ENCODE results near the gene KHNYN.

The KHNYN gene

GRCh38 chr14:24422694-24423601 is 6.8 kb upstream of the KHNYN start:
- CTCF ChIA-PET: interaction anchor here (1.3 to 17.5 kb wide), 3 partner anchors 9 to 90 kb away, joined by 4 to 557 read pairs (median 6); partner anchors contain the start of genes ADCY4 and RIPK3
- Mint-ChIP-seq H3K27me3 (peaks cover 25% of the 10 kb centered on the region), H3K27ac (no peak overlapping the region), H3K4me3 (no peak overlapping the region), H3K4me1 (peaks cover 36% of the 10 kb centered on the region), H3K9me3 (peaks cover 1% of the 10 kb centered on the region), H3K36me3 (peaks cover 3% of the 10 kb centered on the region)
- no peak for DNase-seq

GRCh38 chr14:24425704-24426103 is 4.0 kb upstream of the KHNYN start:
- Mint-ChIP-seq H3K9me3 (peaks cover 1% of the 10 kb centered on the region), H3K36me3 (peaks cover 3% of the 10 kb centered on the region), H3K27ac (peak overlapping the region; percentile 70), H3K27me3 (peaks cover 4% of the 10 kb centered on the region), H3K4me1 (peaks cover 51% of the 10 kb centered on the region), H3K4me3 (no peak overlapping the region)
- no peak for DNase-seq
- CTCF ChIA-PET: interaction anchor here (1.4 to 17.5 kb wide), 3 partner anchors 11 to 93 kb away, joined by 5 to 557 read pairs (median 7); partner anchors contain the start of genes ADCY4 and RIPK3

GRCh38 chr14:24426150-24426911 is 3.4 kb upstream of the KHNYN start:
- H3K4me1 Mint-ChIP-seq: peaks cover 57% of the 10 kb centered on the region
- H3K4me3 Mint-ChIP-seq: no peak overlapping the region
- DNase-seq: no peak
- CTCF ChIA-PET: interaction anchor here (0.7 to 17.5 kb wide), 3 partner anchors 10 to 94 kb away, joined by 3 to 557 read pairs (median 5); partner anchors contain the start of genes ADCY4 and RIPK3
- H3K9me3 Mint-ChIP-seq: peaks cover 1% of the 10 kb centered on the region
- peak overlapping the region; percentile 9 for H3K27ac Mint-ChIP-seq
- peaks cover 4% of the 10 kb centered on the region for H3K36me3 Mint-ChIP-seq
- peaks cover 4% of the 10 kb centered on the region for H3K27me3 Mint-ChIP-seq

- Mint-ChIP-seq H3K27ac (peak overlapping the region; percentile 38), H3K4me3 (no peak overlapping the region)
These were observed 2.7 kb upstream of the KHNYN start for GRCh38 chr14:24426912-24427536.

GRCh38 chr14:24427537-24428508 is 1.9 kb upstream of the KHNYN start:
- CTCF ChIA-PET: interaction anchor here (0.6 to 17.5 kb wide), 4 partner anchors 9 to 95 kb away, joined by 3 to 557 read pairs (median 3); partner anchors contain the start of genes ADCY4 and RIPK3
- DNase-seq: no peak
- H3K27ac Mint-ChIP-seq: peak overlapping the region; percentile 82
- H3K9me3 Mint-ChIP-seq: peaks cover 1% of the 10 kb centered on the region
- peaks cover 66% of the 10 kb centered on the region for H3K4me1 Mint-ChIP-seq
- H3K36me3 Mint-ChIP-seq: peaks cover 11% of the 10 kb centered on the region
- H3K4me3 Mint-ChIP-seq: no peak overlapping the region
- no peaks in the 10 kb centered on the region for H3K27me3 Mint-ChIP-seq

More at GRCh38 chr14:24426912-24427536, 2.7 kb upstream of the KHNYN start:
- CTCF ChIA-PET: interaction anchor here (0.7 to 17.5 kb wide), 2 partner anchors 10 to 94 kb away, joined by 3 to 557 read pairs; partner anchors contain the start of genes ADCY4 and RIPK3
- Mint-ChIP-seq H3K9me3 (peaks cover 1% of the 10 kb centered on the region), H3K36me3 (peaks cover 9% of the 10 kb centered on the region), H3K27me3 (no peaks in the 10 kb centered on the region), H3K4me1 (peaks cover 64% of the 10 kb centered on the region)
- DNase-seq: peak; percentile 46

GRCh38 chr14:24428628-24429394 is 943 bp upstream of the KHNYN start:
- peaks cover 72% of the 10 kb centered on the region for H3K4me1 Mint-ChIP-seq
- peaks cover 1% of the 10 kb centered on the region for H3K9me3 Mint-ChIP-seq
- peak overlapping the region; percentile 77 for H3K4me3 Mint-ChIP-seq
- no peaks in the 10 kb centered on the region for H3K27me3 Mint-ChIP-seq
- peak overlapping the region; percentile 93 for H3K27ac Mint-ChIP-seq
- peaks cover 20% of the 10 kb centered on the region for H3K36me3 Mint-ChIP-seq
- CTCF ChIA-PET: interaction anchor here (1.0 to 17.5 kb wide), 2 partner anchors 8 to 96 kb away, joined by 3 to 557 read pairs; partner anchors contain the start of genes ADCY4 and RIPK3
- DNase-seq: no peak

GRCh38 chr14:24430143-24430681 is 458 bp downstream of the KHNYN start:
- peak; percentile 72 for DNase-seq
- H3K27ac Mint-ChIP-seq: peak overlapping the region; percentile 96
- CTCF ChIA-PET: interaction anchor here (0.5 to 17.5 kb wide), 17 partner anchors 11 to 399 kb away, joined by 3 to 557 read pairs (median 12); partner anchors contain the start of genes ADCY4, CIDEB, DHRS1 and LTB4R
- no peaks in the 10 kb centered on the region for H3K27me3 Mint-ChIP-seq
- peak overlapping the region; percentile 92 for H3K4me3 Mint-ChIP-seq
- peaks cover 65% of the 10 kb centered on the region for H3K4me1 Mint-ChIP-seq
- H3K36me3 Mint-ChIP-seq: peaks cover 30% of the 10 kb centered on the region
- H3K9me3 Mint-ChIP-seq: no peaks in the 10 kb centered on the region

GRCh38 chr14:24430682-24431568 is 1.2 kb downstream of the KHNYN start:
- DNase-seq: peak; percentile 72
- peaks cover 35% of the 10 kb centered on the region for H3K36me3 Mint-ChIP-seq
- CTCF ChIA-PET: interaction anchor here (0.5 to 17.5 kb wide), 43 partner anchors 7 to 400 kb away, joined by 3 to 557 read pairs (median 5); partner anchors contain the start of genes ADCY4, CHMP4A, CIDEB and DHRS1
- H3K9me3 Mint-ChIP-seq: no peaks in the 10 kb centered on the region
- H3K27me3 Mint-ChIP-seq: no peaks in the 10 kb centered on the region
- peak overlapping the region; percentile 96 for H3K27ac Mint-ChIP-seq
- H3K4me3 Mint-ChIP-seq: peak overlapping the region; percentile 92
- peaks cover 65% of the 10 kb centered on the region for H3K4me1 Mint-ChIP-seq

- Mint-ChIP-seq H3K4me1 (peaks cover 65% of the 10 kb centered on the region), H3K27me3 (no peaks in the 10 kb centered on the region), H3K36me3 (peaks cover 38% of the 10 kb centered on the region), H3K4me3 (peak overlapping the region; percentile 92), H3K27ac (peak overlapping the region; percentile 96), H3K9me3 (no peaks in the 10 kb centered on the region)
- peak; percentile 95 for DNase-seq
- CTCF ChIA-PET: interaction anchor here (0.6 to 17.5 kb wide), 42 partner anchors 8 to 322 kb away, joined by 3 to 557 read pairs (median 4); partner anchors contain the start of genes ADCY4, CHMP4A, CIDEB and DHRS1
These were observed 2.0 kb downstream of the KHNYN start for GRCh38 chr14:24431569-24432258.

- Mint-ChIP-seq H3K27ac (no peak overlapping the region), H3K4me1 (peaks cover 65% of the 10 kb centered on the region)
These were observed 2.7 kb downstream of the KHNYN start for GRCh38 chr14:24432259-24433131.

More at GRCh38 chr14:24432259-24433131, 2.7 kb downstream of the KHNYN start:
- CTCF ChIA-PET: interaction anchor here (0.9 to 17.5 kb wide), 27 partner anchors 9 to 236 kb away, joined by 3 to 557 read pairs (median 6); partner anchors contain the start of genes ADCY4, CHMP4A, CIDEB and LTB4R
- Mint-ChIP-seq H3K9me3 (no peaks in the 10 kb centered on the region), H3K4me3 (no peak overlapping the region), H3K36me3 (peaks cover 44% of the 10 kb centered on the region), H3K27me3 (no peaks in the 10 kb centered on the region)
- no peak for DNase-seq

Data from activated naive CD4-positive, alpha-beta T cell treated with anti-CD3 and anti-CD28 coated beads, Interleukin-2, amount 10 ng/mL, durations not matched to agents 7 days and 5 days (primary cell).